GM19395 (cell line): ENCODE results near the gene PEX5L.

Experiments
- ATAC-seq: cut with Tn5 transposase; IDR thresholded peaks from one replicate; pipeline ENCODE4 v1.9.1; 2021; ENCODE audit warnings: mild to moderate bottlenecking, moderate library complexity; ENCODE audit not compliant: unreplicated experiment

Gene PEX5L

GRCh38 chr3:179852142-179852905, 184.4 kb downstream of the PEX5L start:
- peak; percentile 65 for ATAC-seq

GRCh38 chr3:179848711-179849110, 188.0 kb downstream of the PEX5L start:
- no peak for ATAC-seq

GRCh38 chr3:179842061-179842460, 194.7 kb downstream of the PEX5L start:
- no peak for ATAC-seq

- ATAC-seq = no peak
Measured at GRCh38 chr3:179840985-179841384, 195.8 kb downstream of the PEX5L start.

- no peak for ATAC-seq
Measured at GRCh38 chr3:179837374-179837773, 199.4 kb downstream of the PEX5L start.

GRCh38 chr3:179833294-179833693, 203.4 kb downstream of the PEX5L start:
- ATAC-seq = no peak

GRCh38 chr3:179832333-179832854, 204.3 kb downstream of the PEX5L start:
- no peak for ATAC-seq

GRCh38 chr3:179829401-179829800, 207.3 kb downstream of the PEX5L start:
- no peak for ATAC-seq

- ATAC-seq = no peak
Measured at GRCh38 chr3:179828738-179829137, 208.0 kb downstream of the PEX5L start.

- no peak for ATAC-seq
Measured at GRCh38 chr3:179826247-179826637, 210.5 kb downstream of the PEX5L start.

- no peak for ATAC-seq
Measured at GRCh38 chr3:179825527-179826246, 211.1 kb downstream of the PEX5L start.

GRCh38 chr3:179822296-179822695, 214.4 kb downstream of the PEX5L start:
- no peak for ATAC-seq

GRCh38 chr3:179819379-179819778, 217.4 kb downstream of the PEX5L start:
- no peak for ATAC-seq

- ATAC-seq = no peak
Measured at GRCh38 chr3:179812096-179812382, 224.7 kb downstream of the PEX5L start.

GRCh38 chr3:179811321-179812095, 225.2 kb downstream of the PEX5L start:
- ATAC-seq = peak; percentile 91

GRCh38 chr3:179809639-179810038, 227.1 kb downstream of the PEX5L start:
- ATAC-seq = no peak

GRCh38 chr3:179807588-179807987, 229.1 kb downstream of the PEX5L start:
- ATAC-seq = no peak

- no peak for ATAC-seq
Measured at GRCh38 chr3:179806177-179806576, 230.6 kb downstream of the PEX5L start.

GRCh38 chr3:179801856-179802255, 234.9 kb downstream of the PEX5L start:
- no peak for ATAC-seq

GRCh38 chr3:179801263-179801662, 235.5 kb downstream of the PEX5L start:
- no peak for ATAC-seq

GRCh38 chr3:179797192-179797591, 239.5 kb downstream of the PEX5L start:
- no peak for ATAC-seq

GRCh38 chr3:179796421-179796820, 240.3 kb downstream of the PEX5L start:
- ATAC-seq = no peak
